HL-60 (cell line): ENCODE results near the gene CEP350.
"Not testable (repeated sequence)": the region's sequence is repeated elsewhere in the genome, so short reads cannot be mapped to it uniquely, and the experiment has no call there.

Experiments used
- DNase-seq, 2 experiments: peaks; one replicate each; pipeline ENCODE4 v3.0.0-alpha.2; 2010 to 2020; ENCODE audit warnings: low read depth in 1 of 2, low spot score in 1 of 2
- H3K27ac ChIP-seq: fragments of 250-450 bp; sonication (Bioruptor Pico); replicated peaks from 2 replicates; pipeline ENCODE4 v1.5.1; 2020; ENCODE audit warnings: mild to moderate bottlenecking, moderate library complexity
- H3K27me3 ChIP-seq: fragments of 250-450 bp; sonication (Bioruptor Pico); 2 replicates; pipeline ENCODE4 v1.5.1; 2021; ENCODE audit warnings: mild to moderate bottlenecking, moderate library complexity; ENCODE audit not compliant: insufficient read depth, poor library complexity, severe bottlenecking
- H3K4me3 ChIP-seq: replicated peaks from 2 replicates; pipeline ENCODE4 v1.5.1; 2011; ENCODE audit warnings: mild to moderate bottlenecking, control low read depth, low read length; ENCODE audit not compliant: insufficient read depth
- GABPA ChIP-seq: IDR thresholded peaks from 2 replicates; pipeline ENCODE4 v1.6.1; 2012; ENCODE audit warnings: low read depth
- POLR2AphosphoS5 ChIP-seq: IDR thresholded peaks from 2 replicates; pipeline ENCODE4 v1.6.1; 2012; ENCODE audit warnings: low read depth
- SPI1 ChIP-seq: IDR thresholded peaks from 2 replicates; pipeline ENCODE4 v1.6.1; 2012; ENCODE audit warnings: low read depth, mild to moderate bottlenecking, borderline replicate concordance
- TF ChIP-seq, protein P1 (sequence below): IDR thresholded peaks from one replicate; pipeline ENCODE4 v1.5.1; 2011; ENCODE audit warnings: low read length, control low read depth, inconsistent platforms; ENCODE audit not compliant: insufficient read depth
- TF ChIP-seq, protein P2 (sequence below): IDR thresholded peaks from 2 replicates; pipeline ENCODE4 v1.6.1; 2012; ENCODE audit warnings: low read depth; ENCODE audit not compliant: insufficient replicate concordance

Gene CEP350

GRCh38 chr1:180003026-180003695, 48.6 kb downstream of the CEP350 start:
- H3K27me3 ChIP-seq = no peaks in the 10 kb centered on the region
- no peak overlapping the region for H3K4me3 ChIP-seq
- TF ChIP-seq POLR2AphosphoS5 (no peak), SPI1 (no peak), GABPA (no peak)
- TF ChIP-seq, protein P1, sequence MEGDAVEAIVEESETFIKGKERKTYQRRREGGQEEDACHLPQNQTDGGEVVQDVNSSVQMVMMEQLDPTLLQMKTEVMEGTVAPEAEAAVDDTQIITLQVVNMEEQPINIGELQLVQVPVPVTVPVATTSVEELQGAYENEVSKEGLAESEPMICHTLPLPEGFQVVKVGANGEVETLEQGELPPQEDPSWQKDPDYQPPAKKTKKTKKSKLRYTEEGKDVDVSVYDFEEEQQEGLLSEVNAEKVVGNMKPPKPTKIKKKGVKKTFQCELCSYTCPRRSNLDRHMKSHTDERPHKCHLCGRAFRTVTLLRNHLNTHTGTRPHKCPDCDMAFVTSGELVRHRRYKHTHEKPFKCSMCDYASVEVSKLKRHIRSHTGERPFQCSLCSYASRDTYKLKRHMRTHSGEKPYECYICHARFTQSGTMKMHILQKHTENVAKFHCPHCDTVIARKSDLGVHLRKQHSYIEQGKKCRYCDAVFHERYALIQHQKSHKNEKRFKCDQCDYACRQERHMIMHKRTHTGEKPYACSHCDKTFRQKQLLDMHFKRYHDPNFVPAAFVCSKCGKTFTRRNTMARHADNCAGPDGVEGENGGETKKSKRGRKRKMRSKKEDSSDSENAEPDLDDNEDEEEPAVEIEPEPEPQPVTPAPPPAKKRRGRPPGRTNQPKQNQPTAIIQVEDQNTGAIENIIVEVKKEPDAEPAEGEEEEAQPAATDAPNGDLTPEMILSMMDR = no peak
- TF ChIP-seq, protein P2, sequence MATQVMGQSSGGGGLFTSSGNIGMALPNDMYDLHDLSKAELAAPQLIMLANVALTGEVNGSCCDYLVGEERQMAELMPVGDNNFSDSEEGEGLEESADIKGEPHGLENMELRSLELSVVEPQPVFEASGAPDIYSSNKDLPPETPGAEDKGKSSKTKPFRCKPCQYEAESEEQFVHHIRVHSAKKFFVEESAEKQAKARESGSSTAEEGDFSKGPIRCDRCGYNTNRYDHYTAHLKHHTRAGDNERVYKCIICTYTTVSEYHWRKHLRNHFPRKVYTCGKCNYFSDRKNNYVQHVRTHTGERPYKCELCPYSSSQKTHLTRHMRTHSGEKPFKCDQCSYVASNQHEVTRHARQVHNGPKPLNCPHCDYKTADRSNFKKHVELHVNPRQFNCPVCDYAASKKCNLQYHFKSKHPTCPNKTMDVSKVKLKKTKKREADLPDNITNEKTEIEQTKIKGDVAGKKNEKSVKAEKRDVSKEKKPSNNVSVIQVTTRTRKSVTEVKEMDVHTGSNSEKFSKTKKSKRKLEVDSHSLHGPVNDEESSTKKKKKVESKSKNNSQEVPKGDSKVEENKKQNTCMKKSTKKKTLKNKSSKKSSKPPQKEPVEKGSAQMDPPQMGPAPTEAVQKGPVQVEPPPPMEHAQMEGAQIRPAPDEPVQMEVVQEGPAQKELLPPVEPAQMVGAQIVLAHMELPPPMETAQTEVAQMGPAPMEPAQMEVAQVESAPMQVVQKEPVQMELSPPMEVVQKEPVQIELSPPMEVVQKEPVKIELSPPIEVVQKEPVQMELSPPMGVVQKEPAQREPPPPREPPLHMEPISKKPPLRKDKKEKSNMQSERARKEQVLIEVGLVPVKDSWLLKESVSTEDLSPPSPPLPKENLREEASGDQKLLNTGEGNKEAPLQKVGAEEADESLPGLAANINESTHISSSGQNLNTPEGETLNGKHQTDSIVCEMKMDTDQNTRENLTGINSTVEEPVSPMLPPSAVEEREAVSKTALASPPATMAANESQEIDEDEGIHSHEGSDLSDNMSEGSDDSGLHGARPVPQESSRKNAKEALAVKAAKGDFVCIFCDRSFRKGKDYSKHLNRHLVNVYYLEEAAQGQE = no peak
- H3K27ac ChIP-seq = no peak overlapping the region
- no peak for DNase-seq

- not testable (repeated sequence) for H3K27me3 ChIP-seq, DNase-seq, H3K4me3 ChIP-seq, H3K27ac ChIP-seq
Observed at GRCh38 chr1:180006762-180007161, 52.2 kb downstream of the CEP350 start.

DNA sequence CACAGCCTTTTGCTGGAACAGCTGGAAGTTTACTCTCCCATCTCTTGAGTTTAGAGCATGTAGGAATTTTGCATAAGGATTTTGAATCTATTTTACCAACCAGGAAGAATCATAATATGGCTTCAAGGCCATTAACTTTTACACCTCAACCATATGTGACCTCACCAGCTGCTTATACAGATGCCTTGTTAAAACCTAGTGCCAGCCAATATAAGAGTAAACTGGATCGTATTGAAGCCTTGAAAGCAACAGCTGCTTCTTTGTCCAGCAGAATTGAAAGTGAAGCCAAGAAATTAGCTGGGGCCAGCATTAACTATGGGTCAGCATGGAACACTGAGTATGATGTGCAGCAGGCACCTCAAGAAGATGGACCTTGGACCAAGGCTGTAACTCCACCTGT, 65.4 kb downstream of the CEP350 start:
- no peak overlapping the region for H3K27ac ChIP-seq
- DNase-seq = no peak
- no peaks in the 10 kb centered on the region for H3K27me3 ChIP-seq
- TF ChIP-seq GABPA = no peak
- no peak for TF ChIP-seq SPI1
- TF ChIP-seq, protein P2 = no peak
- TF ChIP-seq, protein P1 = no peak
- TF ChIP-seq POLR2AphosphoS5 = no peak
- H3K4me3 ChIP-seq = no peak overlapping the region

DNA sequence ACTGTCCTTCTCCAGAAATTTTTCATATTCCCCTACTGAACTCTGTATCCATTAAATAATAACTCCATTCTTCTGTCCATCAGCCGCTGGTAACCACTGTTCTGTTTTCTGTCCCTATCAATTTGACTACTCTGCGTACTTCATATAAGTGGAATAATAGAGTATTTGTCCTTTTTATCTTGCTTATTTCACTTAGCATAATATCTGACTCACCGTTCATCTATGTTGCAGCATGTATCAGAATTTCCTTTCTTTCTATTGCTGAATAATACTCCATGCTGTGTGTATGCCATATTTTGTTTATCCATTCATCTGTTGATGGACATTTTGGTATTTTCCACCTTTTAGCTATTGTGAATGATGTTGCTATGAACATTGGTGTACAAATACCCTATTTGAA, 71.9 kb downstream of the CEP350 start:
- DNase-seq = no peak
- Histone ChIP-seq H3K4me3 (no peak overlapping the region), H3K27me3 (no peaks in the 10 kb centered on the region), H3K27ac (no peak overlapping the region)
- TF ChIP-seq, protein P1 = no peak
- no peak for TF ChIP-seq POLR2AphosphoS5
- no peak for TF ChIP-seq GABPA
- TF ChIP-seq, protein P2 = no peak
- TF ChIP-seq SPI1 = no peak
